T-cell (primary cell): Measurements from ENCODE around the gene HES4. TPM values are rescaled to one million over a fixed set of nuclear protein-coding genes. Genes with fewer than 3 reads are reported as not detected.

Experiments used
- ATAC-seq, 4 experiments: fragments of 200-7000 bp in 3 of 4; fragments of 150-1000 bp in 1 of 4; cut with Tn5 transposase; replicated peaks in 1 of 4; 1 replicate in 3 of 4; 2 replicates in 1 of 4; pipeline ENCODE4 v1.10.0; 2021; ENCODE audit warnings: moderate library complexity in 3 of 4, mild to moderate bottlenecking in 2 of 4, moderate number of reproducible peaks in 1 of 4
- CTCF ChIA-PET, 2 donors: fragments of 300-600 bp; sonication (Branson Sonifier 250); formaldehyde crosslinking; loops; one replicate each; lab custom pipeline; 2022; ENCODE audit warnings: antibody characterized with exemption in 2 of 2; lab: Charles Lee
- POLR2A ChIA-PET, 2 donors: fragments of 300-600 bp; sonication (Branson Sonifier 250); formaldehyde crosslinking; loops; one replicate each; lab custom pipeline; 2022; ENCODE audit warnings: antibody characterized with exemption in 2 of 2; lab: Charles Lee
- DNase-seq, 35 experiments: peaks; one replicate each; pipeline versions ENCODE4 v3.0.0 to v3.0.0-alpha.2; 2013 to 2023
- H3K27ac ChIP-seq: one replicate; pipeline ENCODE4 v1.5.1; 2013; ENCODE audit warnings: low read length
- H3K27me3 ChIP-seq, 2 experiments: replicated peaks in 1 of 2; 1 replicate in 1 of 2; 2 replicates in 1 of 2; pipeline versions ENCODE4 v1.6.1 to v1.7.0; 2013; ENCODE audit warnings: low read length in 1 of 2, mixed read lengths in 1 of 2; ENCODE audit not compliant: control insufficient read depth in 2 of 2, insufficient read depth in 2 of 2; ENCODE audit errors: extremely low read depth in 1 of 2
- H3K36me3 ChIP-seq, 2 donors: 1 replicate in 1 of 2; 2 replicates in 1 of 2; pipeline versions ENCODE4 v1.6.1 to v1.7.0; 2013; ENCODE audit warnings: low read length in 1 of 2; ENCODE audit not compliant: control insufficient read depth in 2 of 2, insufficient read depth in 1 of 2; ENCODE audit errors: extremely low read depth in 1 of 2
- H3K4me1 ChIP-seq, 2 experiments: 1 replicate in 1 of 2; 2 replicates in 1 of 2; pipeline versions ENCODE4 v1.6.1 to v1.7.0; 2013; ENCODE audit warnings: low read length in 2 of 2, mixed read lengths in 1 of 2; ENCODE audit not compliant: insufficient read depth in 2 of 2, control insufficient read depth in 1 of 2; ENCODE audit errors: extremely low read depth in 1 of 2
- H3K4me3 ChIP-seq, 2 donors: 1 replicate in 1 of 2; 2 replicates in 1 of 2; pipeline versions ENCODE4 v1.5.1 to v1.7.0; 2013; ENCODE audit warnings: mild to moderate bottlenecking in 2 of 2, low read length in 1 of 2, moderate library complexity in 1 of 2; ENCODE audit not compliant: control insufficient read depth in 1 of 2; ENCODE audit errors: extremely low read depth in 1 of 2
- H3K9me3 ChIP-seq: 2 replicates; pipeline ENCODE4 v1.7.0; 2013
- H3K27ac Mint-ChIP-seq, 2 donors: one replicate each; pipeline ENCODE4 v1.8.0; 2020 to 2021; ENCODE audit warnings: mild to moderate bottlenecking in 2 of 2, mixed read lengths in 2 of 2
- H3K27me3 Mint-ChIP-seq, 2 donors: one replicate each; pipeline ENCODE4 v1.8.0; 2021 to 2022; ENCODE audit warnings: mixed read lengths in 2 of 2
- H3K36me3 Mint-ChIP-seq: one replicate; pipeline ENCODE4 v1.8.0; 2021; ENCODE audit warnings: mixed read lengths
- H3K4me1 Mint-ChIP-seq, 3 donors: one replicate each; pipeline ENCODE4 v1.8.0; 2020 to 2022; ENCODE audit warnings: mixed read lengths in 3 of 3, mild to moderate bottlenecking in 1 of 3
- H3K4me3 Mint-ChIP-seq, 3 donors: one replicate each; pipeline ENCODE4 v1.8.0; 2020 to 2022; ENCODE audit warnings: mild to moderate bottlenecking in 3 of 3, mixed read lengths in 3 of 3, moderate library complexity in 3 of 3
- H3K9me3 Mint-ChIP-seq, 3 donors: one replicate each; pipeline ENCODE4 v1.8.0; 2020 to 2022; ENCODE audit warnings: mixed read lengths in 3 of 3
- WGBS: methylation state at CpG from one replicate; pipeline ENCODE4 v1.1.5; 2013; ENCODE audit warnings: missing lambda C conversion rate; ENCODE audit not compliant: insufficient coverage; 5-methylcytosine and 5-hydroxymethylcytosine counted together
- total RNA-seq, 35 experiments: library from RNA in 6 of 35; stranded (reverse) in 6 of 35; fragments of 120-200 nt in 1 of 35; gene quantifications; one replicate each; pipeline versions ENCODE4 v1.2.1 to v1.2.4 and lab custom pipeline; 2013 to 2026

HES4 gene
- total RNA-seq, 5 donors from 2014 or later (not counting 1 experiment from before 2014, with no cell fraction given): 1.5 to 11.9 (median 2.6) TPM

GRCh38 chr1:963746-964525 is 36.0 kb downstream of the HES4 start:
- no peak overlapping the region for H3K4me3 ChIP-seq
- H3K27me3 Mint-ChIP-seq: peaks cover 4% of the 10 kb centered on the region in 2 donors
- no peak overlapping the region for H3K27ac ChIP-seq
- H3K36me3 ChIP-seq: peaks cover 0 to 4% of the 10 kb centered on the region in 2 donors
- H3K27me3 ChIP-seq: peaks cover 0 to 16% of the 10 kb centered on the region in 2 experiments
- POLR2A ChIA-PET: no interaction called here
- H3K9me3 ChIP-seq: no peaks in the 10 kb centered on the region
- CTCF ChIA-PET: no interaction called here
- ATAC-seq: no peak
- H3K27ac Mint-ChIP-seq: no peak overlapping the region
- H3K36me3 Mint-ChIP-seq: no peaks in the 10 kb centered on the region
- H3K9me3 Mint-ChIP-seq: no peaks in the 10 kb centered on the region
- peaks cover 0 to 38% of the 10 kb centered on the region in 2 experiments for H3K4me1 ChIP-seq
- H3K4me1 Mint-ChIP-seq: peaks cover 0 to 18% (median 16%) of the 10 kb centered on the region in 3 donors
- 97% methylated on average over 28 of the region's 47 CpGs for WGBS
- H3K4me3 Mint-ChIP-seq: peak overlapping the region in 1 of 3 donors; percentile 6
- no peak for DNase-seq

- no peak for DNase-seq
- no peak overlapping the region for H3K4me3 ChIP-seq
- Mint-ChIP-seq H3K36me3 (no peaks in the 10 kb centered on the region), H3K9me3 (no peaks in the 10 kb centered on the region), H3K27ac (no peak overlapping the region), H3K27me3 (peaks cover 0 to under 1% of the 10 kb centered on the region in 2 donors), H3K4me3 (peak overlapping the region in 1 of 3 donors; percentile 39), H3K4me1 (peaks cover 5 to 23% (median 18%) of the 10 kb centered on the region in 3 donors)
- no peaks in the 10 kb centered on the region for H3K9me3 ChIP-seq
- ChIA-PET CTCF (no interaction called here), POLR2A (no interaction called here)
- peaks cover 0 to 4% of the 10 kb centered on the region in 2 donors for H3K36me3 ChIP-seq
- WGBS: 95% methylated on average over 16 of the region's 16 CpGs
- no peak overlapping the region for H3K27ac ChIP-seq
- no peak for ATAC-seq
- peaks cover 4 to 45% of the 10 kb centered on the region in 2 experiments for H3K4me1 ChIP-seq
- H3K27me3 ChIP-seq: peaks cover 0 to 10% of the 10 kb centered on the region in 2 experiments
These were observed 36.6 kb downstream of the HES4 start for GRCh38 chr1:963301-963651.

GRCh38 chr1:962381-963300 is 37.3 kb downstream of the HES4 start:
- Histone ChIP-seq H3K9me3 (no peaks in the 10 kb centered on the region), H3K4me3 (no peak overlapping the region), H3K36me3 (peaks cover 0 to 4% of the 10 kb centered on the region in 2 donors), H3K27ac (no peak overlapping the region), H3K4me1 (peaks cover 6 to 48% of the 10 kb centered on the region in 2 experiments), H3K27me3 (peaks cover 0 to 3% of the 10 kb centered on the region in 2 experiments)
- no peak for DNase-seq
- H3K27me3 Mint-ChIP-seq: no peaks in the 10 kb centered on the region
- H3K27ac Mint-ChIP-seq: peak overlapping the region; percentile 22 to 27
- WGBS: 96% methylated on average over 42 of the region's 57 CpGs
- H3K4me3 Mint-ChIP-seq: peak overlapping the region; percentile 58 to 71 (median 65)
- peaks cover 1% of the 10 kb centered on the region for H3K36me3 Mint-ChIP-seq
- ChIA-PET CTCF (no interaction called here), POLR2A (no interaction called here)
- H3K4me1 Mint-ChIP-seq: peaks cover 11 to 29% (median 21%) of the 10 kb centered on the region in 3 donors
- H3K9me3 Mint-ChIP-seq: no peaks in the 10 kb centered on the region
- no peak for ATAC-seq

- peaks cover 16 to 36% (median 23%) of the 10 kb centered on the region in 3 donors for H3K4me1 Mint-ChIP-seq
- CTCF ChIA-PET: no interaction called here
- Histone ChIP-seq H3K4me3 (peak overlapping the region in 1 of 2 donors; percentile 12), H3K27ac (no peak overlapping the region), H3K27me3 (no peaks in the 10 kb centered on the region), H3K9me3 (no peaks in the 10 kb centered on the region), H3K4me1 (peaks cover 7 to 46% of the 10 kb centered on the region in 2 experiments), H3K36me3 (peaks cover 0 to 13% of the 10 kb centered on the region in 2 donors)
- H3K36me3 Mint-ChIP-seq: peaks cover 5% of the 10 kb centered on the region
- no peak overlapping the region for H3K27ac Mint-ChIP-seq
- peak overlapping the region; percentile 59 to 71 (median 69) for H3K4me3 Mint-ChIP-seq
- no peaks in the 10 kb centered on the region for H3K9me3 Mint-ChIP-seq
- ATAC-seq (no peak), DNase-seq (peak in 1 of 35 experiments; percentile 27)
- 42% methylated on average over 53 of the region's 56 CpGs for WGBS
- POLR2A ChIA-PET: no interaction called here
- H3K27me3 Mint-ChIP-seq: no peaks in the 10 kb centered on the region
These were observed 38.7 kb downstream of the HES4 start for GRCh38 chr1:961132-961669.

- Histone ChIP-seq H3K4me3 (peak within 1 kb of the TSS; percentile 57 to 65), H3K27me3 (no peaks in the 10 kb centered on the region), H3K4me1 (peaks cover 7 to 40% of the 10 kb centered on the region in 2 experiments), H3K36me3 (peaks cover 0 to 18% of the 10 kb centered on the region in 2 donors), H3K27ac (no peak within 1 kb of the TSS), H3K9me3 (no peaks in the 10 kb centered on the region)
- H3K4me3 Mint-ChIP-seq: peak within 1 kb of the TSS; percentile 87 to 90 (median 87)
- WGBS: under 1% methylated on average over 103 of the region's 109 CpGs
- peaks cover 18 to 31% (median 18%) of the 10 kb centered on the region in 3 donors for H3K4me1 Mint-ChIP-seq
- H3K27ac Mint-ChIP-seq: no peak within 1 kb of the TSS
- DNase-seq (peak; percentile 49 to 83 (median 70)), ATAC-seq (peak; percentile 56 to 64 (median 60))
- H3K36me3 Mint-ChIP-seq: peaks cover 5% of the 10 kb centered on the region
- no peaks in the 10 kb centered on the region for H3K27me3 Mint-ChIP-seq
- H3K9me3 Mint-ChIP-seq: no peaks in the 10 kb centered on the region
- ChIA-PET CTCF (no interaction called here), POLR2A (no interaction called here)
These were observed 39.4 kb downstream of the HES4 start, which contains the start of gene KLHL17 for GRCh38 chr1:960363-961131. Gene KLHL17 (plus strand): TSS chr1:960584. CDS start chr1:960694, 110 bp downstream.
